ENCODE data around the gene ANGPTL2. TPM values are rescaled to one million over a fixed set of nuclear protein-coding genes. Genes with fewer than 3 reads are reported as not detected.

The ANGPTL2 gene
- total RNA-seq, 2 experiments from 2014 or later, result not detected

DNA sequence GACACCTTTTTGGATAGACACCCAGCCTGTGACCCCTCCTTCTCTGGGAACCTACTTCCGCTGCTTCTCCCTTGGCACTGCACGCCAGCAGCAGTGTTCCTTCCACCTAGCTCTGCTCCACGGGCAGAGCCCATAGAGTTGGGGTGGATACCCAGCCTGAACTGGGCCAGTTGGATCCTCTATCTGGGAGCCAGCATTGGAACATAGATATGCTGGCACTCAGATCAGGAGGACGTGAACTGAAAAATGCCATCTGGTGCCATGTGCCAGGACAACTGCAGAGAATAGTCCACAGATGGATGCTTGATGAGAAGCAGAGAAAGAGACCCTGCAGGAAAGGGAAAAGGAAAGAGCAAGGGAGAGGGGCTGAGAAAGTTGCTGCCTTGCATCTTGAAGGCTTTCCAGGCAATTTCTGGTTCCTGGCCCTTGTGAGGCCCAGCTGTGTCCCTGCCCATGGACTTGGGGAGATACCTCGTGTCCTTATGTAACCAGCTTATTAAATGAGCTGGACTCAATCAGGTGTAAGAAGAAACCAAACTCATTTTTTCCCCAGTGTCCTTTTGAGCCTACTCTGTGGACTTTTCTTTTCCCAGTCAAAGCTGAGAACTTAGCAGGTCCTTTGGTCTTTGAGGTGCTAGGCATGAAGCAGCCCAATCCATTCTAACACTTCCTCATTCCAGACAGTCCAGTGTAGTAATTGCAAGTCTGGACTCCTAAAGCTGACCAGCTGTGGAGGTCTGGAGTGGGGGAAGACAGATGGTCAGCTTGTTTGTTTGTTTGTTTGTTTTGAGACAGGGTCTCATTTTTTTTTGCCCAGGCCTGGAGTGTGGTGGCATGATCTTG is 39.1 kb downstream of the ANGPTL2 start:
- Mint-ChIP-seq H3K9me3 (ENCODE audit: insufficient read depth) (no peaks in the 10 kb centered on the region), H3K4me3 (no peak overlapping the region), H3K27me3 (ENCODE audit: low read depth) (no peaks in the 10 kb centered on the region), H3K4me1 (ENCODE audit: low read depth) (peaks cover 15% of the 10 kb centered on the region), H3K27ac (no peak overlapping the region), H3K36me3 (ENCODE audit: low read depth) (no peaks in the 10 kb centered on the region)
- CTCF ChIA-PET, result no interaction called here
- DNase-seq (no peak), ATAC-seq (no peak)
- POLR2A ChIA-PET, result interaction anchor here (0.7 kb wide), 1 partner anchor 9 kb away, joined by 3 read pairs; no protein-coding TSS in a partner anchor

DNA sequence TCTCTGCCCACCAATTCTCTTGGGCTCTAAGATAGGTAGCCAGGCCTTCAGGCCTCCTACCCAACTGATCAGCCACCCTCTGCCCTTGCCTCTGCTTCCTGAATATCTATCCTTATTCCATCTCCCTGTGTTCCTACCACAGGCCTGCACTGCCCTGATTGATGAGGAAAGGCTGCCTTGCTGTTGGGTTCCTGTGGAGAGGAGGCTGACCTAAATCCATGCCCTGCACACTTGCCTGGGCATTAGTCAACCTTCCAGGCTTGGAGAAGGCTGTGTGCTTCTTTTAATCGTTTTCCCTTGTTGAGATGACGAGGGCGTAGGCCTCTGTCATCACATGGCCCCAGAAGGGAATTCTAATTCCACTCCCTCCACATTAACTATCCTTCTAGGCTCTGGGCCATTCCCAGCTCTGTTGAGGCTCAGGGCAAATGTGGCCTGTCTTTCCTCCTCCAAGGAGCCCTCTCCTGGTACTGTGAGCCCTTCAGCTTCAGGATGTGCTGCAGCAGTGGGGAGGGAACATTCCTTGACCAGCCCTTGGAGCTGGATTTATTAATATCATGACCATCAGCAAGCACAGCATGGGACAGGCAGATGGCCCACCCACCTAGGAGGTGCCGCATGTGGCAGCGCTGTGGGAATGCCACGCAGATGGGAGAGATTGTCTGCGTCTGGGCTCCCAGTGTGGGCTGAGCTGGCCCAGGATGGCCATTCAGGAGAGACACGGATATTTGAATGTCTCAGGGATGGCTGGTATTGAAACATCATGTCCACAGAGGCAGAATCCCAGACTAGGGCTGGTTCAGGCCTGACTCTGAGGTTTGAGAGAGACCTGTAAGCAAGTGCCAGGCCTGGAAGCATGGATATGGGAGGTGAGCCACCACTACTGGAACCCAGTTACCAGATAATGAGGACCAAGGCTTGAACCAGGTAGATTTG is 40.9 kb downstream of the ANGPTL2 start:
- POLR2A ChIA-PET, result no interaction called here
- CTCF ChIA-PET, result no interaction called here
- H3K27me3 Mint-ChIP-seq (ENCODE audit: low read depth), result peaks cover 7% of the 10 kb centered on the region

DNA sequence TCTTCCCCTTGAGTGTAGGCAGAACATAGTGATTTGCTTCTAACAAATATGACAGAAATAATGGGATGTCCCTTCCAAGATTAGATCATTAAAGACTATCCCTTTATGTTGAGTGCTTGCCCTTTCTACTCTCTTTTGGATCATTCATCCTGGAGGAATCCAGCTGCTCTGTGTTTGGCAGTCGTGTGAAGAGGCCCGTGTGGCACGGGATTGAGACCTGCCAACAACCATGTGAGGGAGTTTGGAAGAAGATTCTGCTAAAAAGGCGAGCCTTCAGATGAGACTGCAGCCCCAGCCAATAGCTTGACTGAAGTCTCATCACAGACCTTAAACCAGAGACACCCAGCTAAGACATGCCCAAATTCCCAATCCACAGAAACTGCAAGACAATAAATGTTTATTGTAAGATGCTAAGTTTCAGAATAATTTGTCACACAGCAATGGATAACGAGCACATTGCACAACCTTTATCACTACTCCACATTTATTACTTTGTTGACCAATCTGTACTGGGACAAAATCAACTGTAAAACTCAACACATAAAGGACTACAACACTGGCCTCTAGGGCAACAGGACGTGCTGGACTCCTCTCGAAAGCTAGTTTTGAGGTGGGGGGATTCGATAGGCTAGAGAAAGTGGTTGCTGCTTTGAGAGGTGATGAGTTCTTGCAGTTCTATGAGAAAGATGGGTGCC is 42.8 kb downstream of the ANGPTL2 start:
- Mint-ChIP-seq H3K27ac (no peak overlapping the region), H3K9me3 (ENCODE audit: insufficient read depth) (no peaks in the 10 kb centered on the region), H3K4me3 (no peak overlapping the region), H3K36me3 (ENCODE audit: low read depth) (no peaks in the 10 kb centered on the region), H3K4me1 (ENCODE audit: low read depth) (peaks cover 16% of the 10 kb centered on the region), H3K27me3 (ENCODE audit: low read depth) (peaks cover 11% of the 10 kb centered on the region)
- no peak for ATAC-seq
- no peak for DNase-seq
- POLR2A ChIA-PET, result no interaction called here
- CTCF ChIA-PET, result interaction anchor here (1.1 kb wide), 1 partner anchor 93 kb away, joined by 3 read pairs; no protein-coding TSS in a partner anchor

More for the DNA sequence above, 40.9 kb downstream of the ANGPTL2 start:
- Mint-ChIP-seq H3K4me1 (ENCODE audit: low read depth) (peaks cover 18% of the 10 kb centered on the region), H3K27ac (no peak overlapping the region), H3K36me3 (ENCODE audit: low read depth) (no peaks in the 10 kb centered on the region), H3K4me3 (no peak overlapping the region), H3K9me3 (ENCODE audit: insufficient read depth) (no peaks in the 10 kb centered on the region)
- DNase-seq (no peak), ATAC-seq (no peak)

DNA sequence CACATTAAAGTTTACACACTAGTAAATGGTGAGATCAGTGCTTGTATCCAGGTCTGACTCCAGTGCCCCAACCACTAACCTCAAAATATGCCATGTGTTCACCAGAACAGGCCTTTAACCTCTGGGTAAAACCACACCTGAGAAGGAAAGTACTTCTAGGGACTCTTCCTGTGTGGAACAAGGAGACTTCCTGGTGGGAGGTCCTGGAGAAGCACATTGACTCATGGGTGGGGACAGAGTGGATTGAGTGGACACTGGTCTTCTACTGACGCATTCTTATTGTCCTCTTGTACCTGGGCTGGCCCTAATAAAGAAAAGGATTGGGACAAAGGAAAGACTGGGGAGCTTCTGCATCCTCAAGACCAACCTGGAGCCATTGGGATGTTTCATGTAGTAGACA is 43.4 kb downstream of the ANGPTL2 start:
- ChIA-PET CTCF (interaction anchor here (1.1 kb wide), 1 partner anchor 93 kb away, joined by 3 read pairs; no protein-coding TSS in a partner anchor), POLR2A (no interaction called here)
- H3K4me1 Mint-ChIP-seq (ENCODE audit: low read depth), result peaks cover 13% of the 10 kb centered on the region
- peaks cover 11% of the 10 kb centered on the region for H3K27me3 Mint-ChIP-seq (ENCODE audit: low read depth)
- no peak for ATAC-seq
- no peak overlapping the region for H3K27ac Mint-ChIP-seq
- no peak for DNase-seq
- no peaks in the 10 kb centered on the region for H3K9me3 Mint-ChIP-seq (ENCODE audit: insufficient read depth)
- no peaks in the 10 kb centered on the region for H3K36me3 Mint-ChIP-seq (ENCODE audit: low read depth)
- H3K4me3 Mint-ChIP-seq, result no peak overlapping the region

DNA sequence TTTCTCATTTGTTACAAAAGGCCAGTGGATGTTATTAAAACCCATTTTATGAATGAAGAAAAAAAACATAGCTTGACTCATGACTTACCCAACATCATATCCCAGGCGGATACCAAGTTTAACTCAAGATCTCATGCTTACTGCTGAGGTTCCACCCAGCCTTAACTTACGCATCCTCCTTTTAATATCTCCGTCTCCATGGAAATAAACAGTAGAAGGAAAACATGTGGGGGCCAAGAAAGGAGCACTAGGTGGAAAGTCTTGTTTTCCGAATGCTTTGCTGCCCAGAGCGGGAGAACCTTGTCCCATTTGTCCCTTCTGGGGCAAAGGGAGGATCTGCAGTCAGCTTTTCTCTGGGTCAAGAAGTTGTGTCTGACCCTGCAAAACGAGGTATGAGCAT is 44.1 kb downstream of the ANGPTL2 start:
- Mint-ChIP-seq H3K4me3 (no peak overlapping the region), H3K36me3 (ENCODE audit: low read depth) (no peaks in the 10 kb centered on the region), H3K4me1 (ENCODE audit: low read depth) (peaks cover 13% of the 10 kb centered on the region), H3K27me3 (ENCODE audit: low read depth) (peaks cover 11% of the 10 kb centered on the region), H3K9me3 (ENCODE audit: insufficient read depth) (no peaks in the 10 kb centered on the region), H3K27ac (no peak overlapping the region)
- ATAC-seq (no peak), DNase-seq (no peak)
- POLR2A ChIA-PET, result no interaction called here
- CTCF ChIA-PET, result no interaction called here

DNA sequence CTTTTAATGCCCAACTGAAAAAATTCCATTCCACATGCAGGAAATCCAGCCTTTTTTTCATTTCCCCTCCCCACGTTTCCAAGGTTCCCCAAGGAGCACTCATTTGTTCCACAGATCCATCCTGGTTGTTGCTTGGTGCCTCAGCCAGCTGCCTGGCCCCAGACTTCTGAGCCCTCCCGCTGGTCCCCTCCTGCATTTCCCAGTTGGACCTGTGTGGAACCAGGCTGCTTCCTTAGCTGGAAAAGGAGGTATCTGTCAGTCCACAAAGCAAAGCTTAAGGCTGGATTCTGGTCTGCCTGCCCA is 44.8 kb downstream of the ANGPTL2 start:
- H3K9me3 Mint-ChIP-seq (ENCODE audit: insufficient read depth), result no peaks in the 10 kb centered on the region
- H3K27me3 Mint-ChIP-seq (ENCODE audit: low read depth), result peaks cover 11% of the 10 kb centered on the region
- H3K4me1 Mint-ChIP-seq (ENCODE audit: low read depth), result peaks cover 13% of the 10 kb centered on the region
- H3K27ac Mint-ChIP-seq, result no peak overlapping the region
- H3K36me3 Mint-ChIP-seq (ENCODE audit: low read depth), result no peaks in the 10 kb centered on the region
- CTCF ChIA-PET, result no interaction called here
- no peak overlapping the region for H3K4me3 Mint-ChIP-seq
- POLR2A ChIA-PET, result no interaction called here
- ATAC-seq, result no peak
- DNase-seq, result no peak

DNA sequence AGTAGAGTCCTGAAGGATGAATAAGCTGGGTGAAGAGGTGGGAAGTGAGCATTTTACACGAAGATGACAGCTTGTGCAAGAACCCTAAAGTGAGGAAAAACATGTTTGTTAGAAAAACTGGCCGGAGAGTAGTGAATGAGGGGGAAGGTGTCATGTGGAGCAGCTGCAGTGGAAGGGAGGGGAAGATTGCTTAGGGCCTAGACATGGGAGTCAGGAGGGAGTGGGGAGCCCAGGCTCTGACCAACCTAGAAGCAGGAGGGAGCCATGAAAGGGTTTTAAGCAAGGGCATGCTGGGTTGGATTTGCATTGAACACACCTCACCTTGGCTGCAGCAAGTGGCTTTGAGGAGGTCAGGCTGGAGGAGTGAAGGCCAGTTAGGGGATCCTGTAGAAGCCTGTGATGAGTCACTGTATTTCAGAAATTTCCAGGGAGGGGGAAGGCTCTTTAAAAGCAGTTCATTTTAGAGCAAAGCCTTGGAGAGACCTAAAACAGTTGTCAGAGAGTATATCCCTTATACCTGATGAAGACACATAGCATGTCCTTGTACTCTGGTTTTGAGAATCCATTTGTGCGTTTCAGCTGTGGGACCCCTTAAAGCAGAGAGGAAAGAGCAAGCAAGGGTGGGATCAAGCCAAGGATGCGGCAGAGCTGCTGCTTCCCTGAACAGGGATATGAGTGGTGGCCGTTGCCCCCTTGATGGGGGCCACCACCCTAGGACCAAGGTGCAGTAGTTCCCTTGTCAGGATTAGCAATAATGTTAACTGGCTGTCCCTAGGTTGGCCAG is 45.4 kb downstream of the ANGPTL2 start:
- Mint-ChIP-seq H3K27me3 (ENCODE audit: low read depth) (peaks cover 11% of the 10 kb centered on the region), H3K4me1 (ENCODE audit: low read depth) (peaks cover 13% of the 10 kb centered on the region), H3K4me3 (no peak overlapping the region), H3K36me3 (ENCODE audit: low read depth) (peaks cover 3% of the 10 kb centered on the region), H3K9me3 (ENCODE audit: insufficient read depth) (peaks cover 5% of the 10 kb centered on the region), H3K27ac (no peak overlapping the region)
- DNase-seq (no peak), ATAC-seq (no peak)
- ChIA-PET CTCF (no interaction called here), POLR2A (interaction anchor here (0.7 kb wide), 1 partner anchor 1377 kb away, joined by 3 read pairs; no protein-coding TSS in a partner anchor)

DNA sequence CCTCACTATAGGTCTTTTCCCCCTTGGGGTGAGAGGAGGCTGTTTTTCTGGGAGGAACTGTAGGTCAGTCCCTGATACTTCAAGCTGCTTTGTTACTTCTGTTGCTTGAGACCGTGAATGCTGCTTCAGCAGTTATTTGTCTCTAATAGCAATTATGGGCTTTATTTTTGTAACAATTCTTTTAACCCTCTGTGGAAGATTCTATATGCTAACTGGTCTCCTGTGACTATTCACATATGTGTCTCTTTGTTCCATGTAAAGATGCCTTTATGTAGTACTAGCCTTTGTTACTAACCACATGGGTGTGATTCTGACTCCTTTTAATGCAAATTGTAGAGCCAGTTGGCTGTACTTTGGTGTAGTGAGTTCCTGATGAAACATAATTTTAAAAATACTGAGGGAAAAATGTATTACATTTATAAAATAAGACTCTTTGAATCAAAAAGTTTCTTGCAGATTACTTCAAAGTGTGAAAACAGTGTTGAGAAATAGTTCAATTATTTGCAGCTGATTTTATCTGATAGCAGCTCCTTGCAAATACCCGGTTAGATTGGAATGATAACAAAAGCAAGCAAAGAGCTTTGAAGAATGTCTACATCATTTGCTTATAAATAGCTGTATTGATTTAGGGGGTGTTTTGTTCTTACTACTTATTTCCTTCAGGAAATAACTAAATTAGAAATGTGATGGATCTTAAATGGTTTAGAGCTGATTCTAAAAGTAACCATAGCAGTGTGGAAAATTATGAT is 46.6 kb downstream of the ANGPTL2 start:
- Mint-ChIP-seq H3K4me1 (ENCODE audit: low read depth) (peaks cover 13% of the 10 kb centered on the region), H3K9me3 (ENCODE audit: insufficient read depth) (peaks cover 8% of the 10 kb centered on the region), H3K4me3 (no peak overlapping the region), H3K36me3 (ENCODE audit: low read depth) (peaks cover 10% of the 10 kb centered on the region), H3K27me3 (ENCODE audit: low read depth) (peaks cover 11% of the 10 kb centered on the region), H3K27ac (no peak overlapping the region)
- ATAC-seq (no peak), DNase-seq (no peak)
- ChIA-PET POLR2A (no interaction called here), CTCF (no interaction called here)

DNA sequence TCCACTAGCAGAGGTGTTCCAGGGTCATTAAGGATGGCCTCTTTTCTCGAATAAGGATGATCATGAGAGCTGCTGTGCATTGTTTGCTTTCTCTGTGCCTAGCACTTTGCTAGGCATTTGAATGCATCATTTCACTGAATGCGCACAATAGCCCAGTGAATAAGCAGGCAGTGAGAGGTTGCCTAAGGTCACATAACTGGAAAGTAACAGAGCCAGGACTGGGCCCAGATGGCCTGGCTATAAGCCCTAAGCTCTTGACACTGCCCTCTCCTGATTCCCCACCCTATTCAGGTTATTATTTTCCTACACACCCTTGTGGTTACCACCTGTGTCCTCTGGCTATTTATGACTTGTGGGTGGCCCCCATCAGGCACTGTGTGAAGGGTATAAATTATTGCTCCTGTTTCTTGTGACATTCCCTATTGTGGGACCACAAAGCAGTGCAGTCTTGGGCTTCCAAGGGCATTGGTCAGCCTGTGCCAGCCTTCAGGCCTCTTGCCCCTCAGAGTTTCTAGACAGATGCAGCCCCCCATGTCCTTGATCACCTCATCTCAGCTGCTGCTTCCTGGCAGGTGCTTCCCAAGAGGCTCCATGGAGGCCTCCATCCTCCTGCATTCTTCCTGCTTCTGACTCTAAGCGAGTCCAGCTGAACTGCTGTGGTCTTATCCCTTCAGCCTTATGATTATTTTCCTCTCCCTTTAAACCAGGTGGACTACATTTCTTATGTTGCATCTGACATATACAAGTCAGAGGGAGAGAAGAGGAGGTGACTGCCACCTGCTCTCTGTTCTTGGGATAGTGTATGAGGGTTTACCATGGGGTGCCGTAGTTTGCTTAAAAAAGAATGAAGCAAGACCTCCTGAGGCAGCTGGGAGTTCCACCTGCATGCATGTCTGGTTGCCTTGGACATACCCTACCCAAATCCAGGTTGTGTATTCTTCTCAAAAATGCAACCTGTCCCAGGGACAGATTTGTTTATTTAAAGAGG is 47.6 kb downstream of the ANGPTL2 start:
- no peak for DNase-seq
- H3K9me3 Mint-ChIP-seq (ENCODE audit: insufficient read depth), result peaks cover 8% of the 10 kb centered on the region
- no peak overlapping the region for H3K27ac Mint-ChIP-seq
- peaks cover 13% of the 10 kb centered on the region for H3K4me1 Mint-ChIP-seq (ENCODE audit: low read depth)
- H3K36me3 Mint-ChIP-seq (ENCODE audit: low read depth), result peaks cover 10% of the 10 kb centered on the region
- no peak for ATAC-seq
- ChIA-PET POLR2A (no interaction called here), CTCF (no interaction called here)
- H3K4me3 Mint-ChIP-seq, result no peak overlapping the region
- peaks cover 11% of the 10 kb centered on the region for H3K27me3 Mint-ChIP-seq (ENCODE audit: low read depth)

DNA sequence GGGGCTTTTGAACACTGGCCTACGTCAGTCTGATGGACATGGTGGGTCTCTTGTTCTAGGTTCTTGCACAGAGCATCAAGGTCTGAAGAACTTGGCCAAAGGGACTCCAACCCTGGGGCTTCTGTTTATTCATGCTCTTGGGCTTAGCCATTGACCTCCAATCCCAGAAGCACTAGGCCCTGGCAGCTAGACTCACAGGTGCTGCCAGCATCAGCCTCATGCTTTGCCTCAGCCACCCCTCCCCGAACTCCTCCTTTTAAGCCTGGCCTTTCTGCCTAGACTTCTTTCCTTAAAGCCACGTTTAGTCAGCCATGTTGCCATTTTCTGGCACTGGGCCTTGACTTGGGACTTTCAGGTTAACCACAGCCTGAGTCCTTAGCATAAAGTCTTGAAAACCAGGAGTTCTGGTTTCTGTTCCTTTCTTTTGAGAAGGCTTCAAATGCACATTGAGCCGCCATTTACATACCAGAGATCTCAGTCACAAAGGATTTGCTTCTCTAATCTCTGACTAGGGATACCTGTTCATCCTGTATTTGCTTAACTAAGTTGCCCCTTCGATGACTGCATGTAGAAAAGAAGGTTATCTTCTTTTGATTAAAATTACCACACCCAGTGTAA is 54.7 kb downstream of the ANGPTL2 start:
- no peak for DNase-seq
- Mint-ChIP-seq H3K4me3 (no peak overlapping the region), H3K27me3 (ENCODE audit: low read depth) (no peaks in the 10 kb centered on the region), H3K9me3 (ENCODE audit: insufficient read depth) (peaks cover 8% of the 10 kb centered on the region), H3K36me3 (ENCODE audit: low read depth) (peaks cover 10% of the 10 kb centered on the region), H3K4me1 (ENCODE audit: low read depth) (no peaks in the 10 kb centered on the region), H3K27ac (no peak overlapping the region)
- ChIA-PET POLR2A (no interaction called here), CTCF (interaction anchor here (1.2 kb wide), 1 partner anchor 10 kb away, joined by 3 read pairs; no protein-coding TSS in a partner anchor)
- ATAC-seq, result no peak
